GM18870 (cell line): Measurements from ENCODE around the gene CELF5.
"Not testable (repeated sequence)": the region's sequence is repeated elsewhere in the genome, so short reads cannot be mapped to it uniquely, and the experiment has no call there.

Experiments used
- ATAC-seq: cut with Tn5 transposase; IDR thresholded peaks from one replicate; pipeline ENCODE4 v1.9.1; 2021; ENCODE audit warnings: moderate library complexity; ENCODE audit not compliant: unreplicated experiment

The CELF5 gene

DNA sequence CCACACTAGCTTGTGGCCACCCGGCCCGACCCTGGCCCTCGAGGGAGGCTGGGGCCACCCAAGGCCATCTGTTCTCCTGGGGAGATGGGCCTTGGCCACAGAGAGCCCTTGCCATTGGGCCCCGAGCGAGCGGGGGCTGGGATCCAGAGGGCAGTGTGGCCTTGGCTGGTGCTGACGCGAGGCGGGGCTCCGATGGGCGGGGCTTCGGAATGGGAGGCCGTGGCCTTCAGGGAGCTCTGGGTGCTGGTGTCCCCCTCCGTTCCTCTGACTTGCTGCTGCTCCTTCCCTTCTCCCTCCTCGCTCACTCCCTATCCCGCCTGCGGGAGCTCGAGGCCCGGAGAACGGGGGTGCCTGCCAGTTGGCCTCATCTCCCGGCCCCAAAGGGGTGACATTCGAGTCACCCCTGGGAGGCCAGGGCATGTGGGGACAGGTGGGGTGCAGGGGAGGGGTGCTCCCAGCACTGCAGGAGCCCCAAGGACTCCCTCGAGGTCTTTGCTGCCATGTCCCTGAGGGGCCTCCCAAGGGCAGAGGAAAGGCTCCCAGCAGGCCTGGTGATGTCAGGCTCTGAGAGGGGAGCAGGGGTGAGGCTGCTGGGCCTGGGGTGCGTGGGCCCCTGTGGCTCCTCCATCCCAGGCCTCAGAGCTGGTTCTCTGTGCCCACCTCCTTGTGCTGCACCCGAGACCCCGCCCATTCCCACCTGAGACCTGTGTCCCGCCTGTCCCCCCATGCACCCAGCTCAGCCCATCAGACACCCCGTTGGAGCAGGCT is 34.6 kb upstream of the CELF5 start:
- ATAC-seq, result no peak

- no peak for ATAC-seq
Measured at GRCh38 chr19:3190470-3190770, 34.0 kb upstream of the CELF5 start.

- no peak for ATAC-seq
Measured at GRCh38 chr19:3190921-3191805, 33.3 kb upstream of the CELF5 start.

DNA sequence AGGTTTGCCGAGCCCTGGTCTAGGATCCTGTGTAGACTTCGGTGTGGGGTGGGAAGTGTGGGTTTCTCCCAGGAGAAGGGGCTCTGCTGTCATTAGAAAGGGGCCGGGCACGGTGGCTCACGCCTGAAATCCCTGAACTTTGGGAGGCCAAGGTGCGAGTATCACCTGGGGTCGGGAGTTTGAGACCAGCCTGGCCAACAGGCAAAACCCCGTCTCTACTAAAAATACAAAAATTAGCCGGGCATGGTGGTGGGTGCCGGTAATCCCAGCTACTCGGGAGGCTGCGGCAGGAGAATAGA is 32.7 kb upstream of the CELF5 start:
- ATAC-seq, result not testable (repeated sequence)

- ATAC-seq, result no peak
Measured at GRCh38 chr19:3192228-3192635, 32.2 kb upstream of the CELF5 start.

- ATAC-seq, result no peak
Measured at GRCh38 chr19:3192684-3193083, 31.8 kb upstream of the CELF5 start.

GRCh38 chr19:3193256-3194105 is 31.0 kb upstream of the CELF5 start:
- ATAC-seq, result no peak

- no peak for ATAC-seq
Measured at GRCh38 chr19:3194106-3195087, 30.1 kb upstream of the CELF5 start.

GRCh38 chr19:3196064-3196932 is 28.2 kb upstream of the CELF5 start:
- no peak for ATAC-seq

GRCh38 chr19:3196933-3197205 is 27.6 kb upstream of the CELF5 start:
- ATAC-seq, result no peak

DNA sequence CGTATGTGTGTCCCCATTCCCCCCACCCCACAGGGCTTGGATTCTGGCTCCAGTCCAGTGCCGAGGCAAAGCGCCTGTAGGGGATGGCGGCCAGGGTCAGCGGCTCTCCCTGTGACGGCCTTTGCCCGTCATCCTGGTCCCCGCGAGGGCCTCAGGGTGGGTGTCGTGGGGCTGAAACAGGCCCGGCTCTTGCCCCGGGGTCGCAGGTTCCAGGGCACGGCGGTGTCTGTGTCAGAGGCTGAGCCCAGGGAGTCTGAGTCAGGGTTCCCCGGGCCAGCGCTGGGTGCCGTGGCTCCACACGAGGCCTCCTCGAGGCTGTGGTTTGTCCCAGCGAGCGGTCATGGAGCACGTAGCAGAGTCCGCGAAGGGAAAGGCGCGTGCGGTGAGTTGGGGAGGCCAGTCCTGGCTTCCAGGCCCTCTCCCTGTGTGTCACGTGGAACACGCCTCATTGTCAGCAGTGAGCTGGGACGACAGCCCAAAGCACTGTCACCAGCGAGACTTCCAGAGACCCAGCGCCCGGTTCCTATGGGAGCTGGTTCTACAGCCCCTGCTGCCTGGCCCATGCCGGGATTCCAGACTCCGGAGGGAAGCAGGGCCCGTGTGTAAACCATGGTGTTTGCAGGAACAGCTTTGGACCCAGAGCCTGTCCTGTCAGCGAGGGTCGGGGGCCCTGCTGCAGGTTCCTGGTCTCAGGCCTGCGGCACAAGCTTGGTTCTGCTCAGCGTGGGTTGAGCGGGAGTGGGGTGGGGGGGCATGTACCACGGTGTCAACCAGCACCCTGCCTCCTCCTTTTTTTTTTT is 25.4 kb upstream of the CELF5 start:
- ATAC-seq, result no peak

DNA sequence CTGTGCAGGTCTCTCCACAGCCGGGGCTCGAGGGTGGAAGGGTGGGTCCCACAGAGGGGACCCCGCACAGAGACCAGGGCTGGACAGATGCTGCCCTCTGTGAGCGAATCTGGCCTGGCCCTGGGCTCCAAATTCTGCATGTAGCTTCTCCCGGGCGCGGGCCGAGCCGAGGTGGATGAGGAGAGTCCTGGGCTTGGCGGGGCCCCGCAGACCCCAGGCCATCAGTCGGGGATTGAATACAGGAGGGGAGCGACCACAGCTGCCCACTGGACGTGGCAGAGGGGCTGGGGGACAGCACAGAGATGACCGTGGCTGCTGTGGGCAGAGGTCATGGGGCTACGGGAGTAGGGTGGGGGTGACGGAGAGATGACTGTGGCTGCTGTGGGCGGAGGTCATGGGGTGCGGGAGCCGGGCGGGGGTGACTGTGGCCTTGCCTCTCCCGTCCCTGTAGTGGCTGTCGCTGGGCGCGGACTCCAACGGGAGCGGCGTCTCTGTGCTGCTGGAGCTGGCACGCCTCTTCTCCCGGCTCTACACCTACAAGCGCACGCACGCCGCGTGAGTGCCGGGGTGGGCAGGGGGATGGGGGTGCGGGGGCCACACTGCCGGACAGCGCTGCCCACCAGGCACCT is 23.3 kb upstream of the CELF5 start:
- no peak for ATAC-seq

DNA sequence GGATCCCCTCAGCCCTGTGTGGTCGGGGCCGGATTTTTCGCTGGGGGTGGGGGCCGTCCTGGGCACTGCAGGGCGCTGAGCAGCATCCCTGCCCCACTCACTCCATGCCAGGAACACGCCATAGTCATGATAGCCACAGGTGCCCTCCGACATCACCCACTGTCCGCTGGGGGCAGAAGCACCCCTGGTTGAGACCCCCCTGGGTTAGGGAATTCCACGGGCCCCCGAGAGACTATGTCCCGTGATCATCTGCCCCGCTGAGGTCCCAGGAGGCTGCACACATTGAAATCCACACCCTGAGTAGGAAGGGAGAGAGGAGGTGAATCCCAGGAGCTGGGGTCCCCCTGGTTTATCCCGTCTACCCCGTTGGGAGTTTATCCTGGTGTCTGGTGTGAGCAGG is 22.6 kb upstream of the CELF5 start:
- ATAC-seq, result no peak

DNA sequence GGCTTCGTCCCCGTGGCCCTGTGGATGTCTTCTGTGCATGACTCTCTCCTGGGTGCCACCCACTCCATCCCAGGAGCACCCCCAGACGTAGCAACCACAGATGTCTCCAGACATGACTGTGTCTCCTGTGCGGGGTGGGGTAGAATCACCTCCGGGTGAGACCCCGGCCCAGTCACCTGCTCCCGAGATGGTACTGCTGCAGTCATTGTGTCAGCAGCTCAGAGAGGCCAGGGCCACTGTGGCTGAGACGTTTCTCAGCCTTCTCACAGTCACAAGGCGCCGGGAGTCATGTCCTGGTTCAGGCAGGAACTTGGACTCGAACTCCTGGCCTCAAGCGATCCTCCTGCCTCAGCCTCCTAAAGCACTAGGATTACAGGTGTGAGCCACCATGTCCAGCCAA is 22.1 kb upstream of the CELF5 start:
- ATAC-seq, result no peak

DNA sequence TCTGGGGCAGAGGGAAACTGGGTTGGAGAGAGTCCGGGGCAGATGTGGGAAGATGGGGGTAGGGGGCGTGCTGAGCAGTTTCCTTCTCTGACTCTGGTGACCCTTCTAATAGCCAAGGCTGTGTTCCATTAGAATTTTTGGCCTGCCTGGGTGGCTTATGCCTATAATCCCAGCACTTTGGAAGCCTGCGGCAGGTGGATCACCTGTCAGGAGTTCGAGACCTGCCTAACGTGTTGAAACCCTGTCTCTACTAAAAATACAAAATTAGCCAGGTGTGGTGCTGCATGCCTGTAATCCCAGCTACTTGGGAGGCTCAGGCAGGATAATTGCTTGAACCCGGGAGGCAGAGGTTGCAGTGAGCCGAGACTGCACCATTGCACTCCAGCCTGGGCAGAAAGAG is 21.6 kb upstream of the CELF5 start:
- ATAC-seq, result not testable (repeated sequence)

DNA sequence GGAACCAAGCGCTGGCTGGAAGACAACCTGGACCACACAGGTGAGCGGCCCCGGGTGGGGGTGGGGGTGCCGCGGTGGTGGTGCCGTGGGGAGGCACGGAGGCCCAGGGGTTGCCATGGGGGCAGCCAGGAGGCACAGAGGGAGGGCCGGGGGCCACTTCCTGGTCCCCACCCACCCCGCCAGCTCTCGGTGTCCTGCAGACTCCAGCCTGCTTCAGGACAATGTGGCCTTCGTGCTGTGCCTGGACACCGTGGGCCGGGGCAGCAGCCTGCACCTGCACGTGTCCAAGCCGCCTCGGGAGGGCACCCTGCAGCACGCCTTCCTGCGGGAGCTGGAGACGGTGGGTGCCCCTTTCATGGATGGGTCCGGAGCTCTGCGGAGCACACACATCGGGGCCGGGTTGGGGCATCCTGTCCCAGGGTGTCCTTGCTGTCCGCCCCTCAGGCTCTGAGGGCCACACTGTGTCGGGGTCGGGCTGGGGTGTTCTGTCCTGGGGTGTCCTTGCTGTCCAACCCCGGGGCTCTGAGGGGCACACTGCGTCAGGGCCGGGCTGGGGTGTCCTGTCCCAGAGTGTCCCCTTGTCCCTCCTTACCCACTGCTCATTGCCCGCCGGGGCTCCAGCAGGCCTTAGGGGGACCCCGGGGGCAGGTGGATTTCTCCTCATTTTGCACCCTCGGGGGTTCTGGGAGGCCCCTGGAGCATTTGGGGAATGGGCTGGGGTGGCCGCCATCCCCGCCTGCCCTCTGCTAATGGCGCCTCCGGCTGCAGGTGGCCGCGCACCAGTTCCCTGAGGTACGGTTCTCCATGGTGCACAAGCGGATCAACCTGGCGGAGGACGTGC is 20.4 kb upstream of the CELF5 start:
- no peak for ATAC-seq

- no peak for ATAC-seq
Measured at GRCh38 chr19:3204646-3205275, 19.7 kb upstream of the CELF5 start.
